Mesenchymal stem cell (in vitro differentiated cells and primary cell): Measurements from ENCODE around the gene CYBC1.

Source experiments
- DNase-seq: peaks from one replicate; pipeline ENCODE4 v3.0.0-alpha.2; 2013
- H2AFZ ChIP-seq: one replicate; pipeline ENCODE4 v1.6.1; 2013; ENCODE audit warnings: low read depth, mild to moderate bottlenecking, control low read depth, inconsistent platforms, low read length, moderate library complexity
- H2AK5ac ChIP-seq: 2 replicates; pipeline ENCODE4 v1.6.1; 2013; ENCODE audit warnings: low read length, moderate library complexity, mild to moderate bottlenecking, inconsistent platforms; ENCODE audit not compliant: severe bottlenecking
- H2BK120ac ChIP-seq: one replicate; pipeline ENCODE4 v1.6.1; 2013; ENCODE audit warnings: low read depth, mild to moderate bottlenecking, inconsistent platforms, low read length, moderate library complexity
- H2BK12ac ChIP-seq, 2 experiments: one replicate each; pipeline ENCODE4 v1.6.1; 2013; ENCODE audit warnings: inconsistent platforms in 2 of 2, low read length in 2 of 2, mild to moderate bottlenecking in 2 of 2, moderate library complexity in 2 of 2, control low read depth in 1 of 2
- H2BK15ac ChIP-seq: one replicate; pipeline ENCODE4 v1.6.1; 2013; ENCODE audit warnings: mild to moderate bottlenecking, low read depth, inconsistent platforms; ENCODE audit not compliant: poor library complexity, severe bottlenecking
- H2BK5ac ChIP-seq: 2 replicates; pipeline ENCODE4 v1.6.1; 2013; ENCODE audit warnings: low read depth, mild to moderate bottlenecking, low read length, control low read depth, inconsistent platforms; ENCODE audit not compliant: poor library complexity, severe bottlenecking
- H3K14ac ChIP-seq, 2 experiments: one replicate each; pipeline ENCODE4 v1.6.1; 2013; ENCODE audit warnings: inconsistent platforms in 2 of 2, low read length in 2 of 2, control low read depth in 1 of 2, mild to moderate bottlenecking in 1 of 2, moderate library complexity in 1 of 2
- H3K18ac ChIP-seq, 2 experiments: one replicate each; pipeline ENCODE4 v1.6.1; 2013; ENCODE audit warnings: inconsistent platforms in 2 of 2, low read length in 2 of 2, control low read depth in 1 of 2, low read depth in 1 of 2, mild to moderate bottlenecking in 1 of 2
- H3K23ac ChIP-seq, 2 experiments: one replicate each; pipeline ENCODE4 v1.6.1; 2013; ENCODE audit warnings: inconsistent platforms in 2 of 2, low read length in 2 of 2, mild to moderate bottlenecking in 2 of 2, moderate library complexity in 2 of 2, control low read depth in 1 of 2
- H3K27ac ChIP-seq: 2 replicates; pipeline ENCODE4 v1.5.1; 2013; ENCODE audit warnings: mild to moderate bottlenecking, moderate library complexity, low read length, control low read depth, inconsistent platforms; ENCODE audit not compliant: poor library complexity, severe bottlenecking
- H3K27me3 ChIP-seq, 2 experiments: 2 replicates each; pipeline versions ENCODE4 v1.6.1 to v1.7.0; 2013; ENCODE audit warnings: low read length in 2 of 2, mild to moderate bottlenecking in 2 of 2, moderate library complexity in 2 of 2, control low read depth in 1 of 2, inconsistent platforms in 1 of 2; ENCODE audit not compliant: control insufficient read depth in 1 of 2, insufficient read depth in 1 of 2
- H3K36me3 ChIP-seq, 2 experiments: 2 replicates each; pipeline versions ENCODE4 v1.6.1 to v1.7.0; 2013; ENCODE audit warnings: low read length in 2 of 2, control low read depth in 1 of 2, inconsistent platforms in 1 of 2, low read depth in 1 of 2, mild to moderate bottlenecking in 1 of 2; ENCODE audit not compliant: insufficient read depth in 2 of 2, control insufficient read depth in 1 of 2
- H3K4ac ChIP-seq, 2 experiments: one replicate each; pipeline ENCODE4 v1.6.1; 2013; ENCODE audit warnings: inconsistent platforms in 2 of 2, low read length in 2 of 2, mild to moderate bottlenecking in 2 of 2, moderate library complexity in 2 of 2, control low read depth in 1 of 2, low read depth in 1 of 2
- H3K4me1 ChIP-seq: 2 replicates; pipeline ENCODE4 v1.6.1; 2013; ENCODE audit warnings: low read depth, low read length, control low read depth; ENCODE audit not compliant: control insufficient read depth, insufficient read depth
- H3K4me2 ChIP-seq: 2 replicates; pipeline ENCODE4 v1.6.1; 2013; ENCODE audit warnings: low read length, mild to moderate bottlenecking, inconsistent platforms; ENCODE audit not compliant: poor library complexity, severe bottlenecking
- H3K4me3 ChIP-seq, 2 experiments: 2 replicates each; pipeline versions ENCODE4 v1.5.1 to v1.7.0; 2013; ENCODE audit warnings: low read length in 2 of 2, mild to moderate bottlenecking in 2 of 2, control low read depth in 1 of 2, low read depth in 1 of 2; ENCODE audit not compliant: insufficient read depth in 1 of 2
- H3K79me1 ChIP-seq: replicated peaks from 2 replicates; pipeline ENCODE4 v1.6.1; 2013; ENCODE audit warnings: mild to moderate bottlenecking, control low read depth, low read length, inconsistent platforms; ENCODE audit not compliant: poor library complexity, severe bottlenecking
- H3K9ac ChIP-seq: 2 replicates; pipeline ENCODE4 v1.7.0; 2013; ENCODE audit warnings: mild to moderate bottlenecking, low read length, moderate library complexity
- H3K9me3 ChIP-seq: 2 replicates; pipeline ENCODE4 v1.7.0; 2013; ENCODE audit warnings: mild to moderate bottlenecking, low read length; ENCODE audit not compliant: control insufficient read depth
- H4K8ac ChIP-seq: one replicate; pipeline ENCODE4 v1.6.1; 2013; ENCODE audit warnings: inconsistent platforms, mild to moderate bottlenecking, low read length, moderate library complexity
- H4K91ac ChIP-seq: one replicate; pipeline ENCODE4 v1.6.1; 2013; ENCODE audit warnings: mild to moderate bottlenecking, low read length, inconsistent platforms
- WGBS: methylation state at CpG from one replicate; pipeline ENCODE4 v1.1.7; 2013; ENCODE audit warnings: mixed read lengths; 5-methylcytosine and 5-hydroxymethylcytosine counted together

Gene CYBC1

GRCh38 chr17:82407255-82407654 is 43.3 kb downstream of the CYBC1 start:
- DNase-seq = peak; percentile 3
- H3K4me3 ChIP-seq = no peak overlapping the region
- H3K23ac ChIP-seq = no peak overlapping the region
- H3K18ac ChIP-seq = no peak overlapping the region
- H2BK5ac ChIP-seq = no peak overlapping the region
- 52% methylated on average over 13 of the region's 13 CpGs for WGBS
- peaks cover 17% of the 10 kb centered on the region for H3K79me1 ChIP-seq
- no peak overlapping the region for H2AK5ac ChIP-seq
- no peak overlapping the region for H3K14ac ChIP-seq
- H3K27me3 ChIP-seq = no peaks in the 10 kb centered on the region
- no peak overlapping the region for H3K4me2 ChIP-seq
- no peaks in the 10 kb centered on the region for H3K9me3 ChIP-seq
- no peak overlapping the region for H2AFZ ChIP-seq
- H2BK120ac ChIP-seq = no peak overlapping the region
- H3K36me3 ChIP-seq = peaks cover 26 to 31% of the 10 kb centered on the region in 2 experiments
- H2BK15ac ChIP-seq = no peak overlapping the region
- no peak overlapping the region for H4K8ac ChIP-seq
- no peak overlapping the region for H3K4ac ChIP-seq
- no peak overlapping the region for H4K91ac ChIP-seq
- H2BK12ac ChIP-seq = no peak overlapping the region
- H3K27ac ChIP-seq = peak overlapping the region; percentile 30
- peaks cover 49% of the 10 kb centered on the region for H3K4me1 ChIP-seq
- no peak overlapping the region for H3K9ac ChIP-seq

GRCh38 chr17:82406131-82406671 is 44.4 kb downstream of the CYBC1 start:
- Histone ChIP-seq H3K4me2 (no peak overlapping the region), H2BK5ac (no peak overlapping the region), H3K18ac (no peak overlapping the region), H3K4me1 (peaks cover 50% of the 10 kb centered on the region), H3K4me3 (no peak overlapping the region), H2BK15ac (no peak overlapping the region), H2AK5ac (peak overlapping the region; percentile 2), H3K36me3 (peaks cover 28 to 29% of the 10 kb centered on the region in 2 experiments), H3K9ac (no peak overlapping the region), H3K79me1 (peaks cover 8% of the 10 kb centered on the region), H3K9me3 (no peaks in the 10 kb centered on the region), H4K91ac (no peak overlapping the region), H3K27ac (no peak overlapping the region), H4K8ac (no peak overlapping the region), H3K27me3 (no peaks in the 10 kb centered on the region), H3K23ac (no peak overlapping the region), H2BK12ac (no peak overlapping the region), H2BK120ac (no peak overlapping the region), H3K4ac (no peak overlapping the region), H2AFZ (no peak overlapping the region), H3K14ac (no peak overlapping the region)
- no peak for DNase-seq
- WGBS = 97% methylated on average over 14 of the region's 14 CpGs

- Histone ChIP-seq H3K4ac (no peak overlapping the region), H2BK120ac (no peak overlapping the region), H2AK5ac (no peak overlapping the region), H3K9ac (no peak overlapping the region), H3K18ac (no peak overlapping the region), H3K23ac (no peak overlapping the region), H4K8ac (no peak overlapping the region), H3K27ac (no peak overlapping the region), H3K79me1 (peaks cover 8% of the 10 kb centered on the region), H2AFZ (no peak overlapping the region), H2BK15ac (no peak overlapping the region), H2BK5ac (no peak overlapping the region), H3K9me3 (no peaks in the 10 kb centered on the region), H3K27me3 (no peaks in the 10 kb centered on the region), H3K36me3 (peaks cover 29 to 30% of the 10 kb centered on the region in 2 experiments), H4K91ac (no peak overlapping the region), H3K4me1 (peaks cover 54% of the 10 kb centered on the region), H3K14ac (no peak overlapping the region), H3K4me2 (no peak overlapping the region), H2BK12ac (no peak overlapping the region), H3K4me3 (no peak overlapping the region)
- DNase-seq = no peak
- 93% methylated on average over 14 of the region's 14 CpGs for WGBS
Measured at GRCh38 chr17:82405051-82405450, 45.5 kb downstream of the CYBC1 start.

GRCh38 chr17:82403662-82404660 is 46.6 kb downstream of the CYBC1 start:
- no peak overlapping the region for H3K18ac ChIP-seq
- H3K9ac ChIP-seq = no peak overlapping the region
- no peak overlapping the region for H2BK12ac ChIP-seq
- H3K27ac ChIP-seq = no peak overlapping the region
- no peak overlapping the region for H3K4ac ChIP-seq
- no peak overlapping the region for H3K23ac ChIP-seq
- peak overlapping the region; percentile 22 for H4K91ac ChIP-seq
- no peak overlapping the region for H2BK15ac ChIP-seq
- no peak overlapping the region for H2BK120ac ChIP-seq
- H3K14ac ChIP-seq = no peak overlapping the region
- 98% methylated on average over 64 of the region's 67 CpGs for WGBS
- no peaks in the 10 kb centered on the region for H3K9me3 ChIP-seq
- peak overlapping the region; percentile 71 for H2AK5ac ChIP-seq
- peaks cover 6% of the 10 kb centered on the region for H3K79me1 ChIP-seq
- H4K8ac ChIP-seq = no peak overlapping the region
- no peak overlapping the region for H2AFZ ChIP-seq
- no peak overlapping the region for H2BK5ac ChIP-seq
- DNase-seq = no peak
- H3K4me2 ChIP-seq = no peak overlapping the region
- H3K27me3 ChIP-seq = no peaks in the 10 kb centered on the region
- H3K4me3 ChIP-seq = no peak overlapping the region
- peaks cover 29% of the 10 kb centered on the region in 2 experiments for H3K36me3 ChIP-seq
- peaks cover 60% of the 10 kb centered on the region for H3K4me1 ChIP-seq
